PC-9 (cell line): ENCODE results near the gene CALY. TPM values are rescaled to one million over a fixed set of nuclear protein-coding genes. Genes with fewer than 3 reads are reported as not detected.
"Not testable (repeated sequence)": the region's sequence is repeated elsewhere in the genome, so short reads cannot be mapped to it uniquely, and the experiment has no call there.

Source experiments
- BruUV-seq: library from RNA; stranded (reverse); fragments of 400-500 nt; replicated peaks from 2 replicates; lab custom pipeline; 2021; lab: Mats Ljungman, UMichigan
- CTCF ChIA-PET: fragments of 300-600 bp; sonication (Branson Sonifier 250); formaldehyde crosslinking; loops from one replicate; lab custom pipeline; 2022; ENCODE audit warnings: antibody characterized with exemption; lab: Charles Lee
- POLR2A ChIA-PET: fragments of 300-600 bp; sonication (Branson Sonifier 250); formaldehyde crosslinking; loops from one replicate; lab custom pipeline; 2022; ENCODE audit warnings: antibody characterized with exemption; ENCODE audit not compliant: unreplicated experiment; lab: Charles Lee
- DNase-seq, 2 experiments: peaks; one replicate each; pipeline versions ENCODE4 v3.0.0 to v3.0.0-alpha.2; 2015 to 2022; ENCODE audit warnings: mixed read lengths in 1 of 2
- H2AFZ ChIP-seq: fragments of 200-600 bp; sonication (generic); 2 replicates; pipeline ENCODE4 v1.8.1; 2017; ENCODE audit warnings: antibody characterized with exemption
- H3F3A ChIP-seq: fragments of 200-600 bp; sonication (generic); 2 replicates; pipeline ENCODE4 v1.8.1; 2017; ENCODE audit warnings: antibody characterized with exemption, mild to moderate bottlenecking, low read depth; ENCODE audit not compliant: insufficient read depth
- H3K27ac ChIP-seq: fragments of 200-600 bp; sonication (generic); 2 replicates; pipeline ENCODE4 v1.6.1; 2016; ENCODE audit warnings: mixed run types
- H3K27me3 ChIP-seq: fragments of 200-600 bp; sonication (generic); 2 replicates; pipeline ENCODE4 v1.6.1; 2016; ENCODE audit warnings: low read depth, mixed run types; ENCODE audit not compliant: insufficient read depth
- H3K36me3 ChIP-seq: fragments of 200-600 bp; sonication (generic); 2 replicates; pipeline ENCODE4 v1.6.1; 2016; ENCODE audit warnings: low read depth, mixed run types
- H3K4me1 ChIP-seq: fragments of 200-600 bp; sonication (generic); replicated peaks from 2 replicates; pipeline ENCODE4 v1.6.1; 2016; ENCODE audit warnings: mixed run types; ENCODE audit not compliant: insufficient read depth
- H3K4me2 ChIP-seq: fragments of 200-600 bp; sonication (generic); 2 replicates; pipeline ENCODE4 v1.6.1; 2017; ENCODE audit warnings: mixed run types
- H3K4me3 ChIP-seq: fragments of 200-600 bp; sonication (generic); 2 replicates; pipeline ENCODE4 v1.6.1; 2016; ENCODE audit warnings: mixed run types
- H3K79me2 ChIP-seq: fragments of 200-600 bp; sonication (generic); 2 replicates; pipeline ENCODE4 v1.6.1; 2017; ENCODE audit warnings: low read depth, mixed run types
- H3K9me2 ChIP-seq: fragments of 200-600 bp; sonication (generic); 2 replicates; pipeline ENCODE4 v1.8.1; 2017; ENCODE audit warnings: mild to moderate bottlenecking; ENCODE audit not compliant: insufficient read depth
- H3K9me3 ChIP-seq: fragments of 200-600 bp; sonication (generic); 2 replicates; pipeline ENCODE4 v1.8.1; 2016; ENCODE audit warnings: low read depth; ENCODE audit not compliant: insufficient read depth
- H4K20me1 ChIP-seq: fragments of 200-600 bp; sonication (generic); 2 replicates; pipeline ENCODE4 v1.8.1; 2017; ENCODE audit not compliant: insufficient read depth
- CTCF ChIP-seq: fragments of 200-600 bp; sonication (generic); conservative IDR thresholded peaks from 2 replicates; pipeline ENCODE4 v1.6.1; 2017; ENCODE audit warnings: mixed run types, antibody characterized with exemption, mild to moderate bottlenecking, moderate library complexity
- EZH2 ChIP-seq: fragments of 200-600 bp; sonication (generic); IDR thresholded peaks from 2 replicates; pipeline ENCODE4 v1.8.0; 2017; ENCODE audit warnings: antibody characterized with exemption, low read depth
- intact Hi-C: fragments of 100-400 bp; cut with micrococcal nuclease; formaldehyde crosslinking; loops from one replicate; pipeline ENCODE4 v1.10.0; 2022; ENCODE audit not compliant: unreplicated experiment
- total RNA-seq: library from RNA; stranded (reverse); gene quantifications from 2 replicates; pipeline ENCODE4 v1.2.3, GENCODE V29; 2021

Gene CALY
- total RNA-seq, 1 experiment from 2014 or later = not detected

GRCh38 chr10:133370030-133370786 is 33.5 kb upstream of the CALY start:
- Histone ChIP-seq H3K4me3 (no peak overlapping the region), H3K4me2 (no peak overlapping the region), H3K79me2 (peaks cover 8% of the 10 kb centered on the region; the same call in 1 of the 2 replicates), H3F3A (no peaks in the 10 kb centered on the region), H3K36me3 (no peaks in the 10 kb centered on the region), H3K4me1 (no peaks in the 10 kb centered on the region; the same call in 1 of the 2 replicates), H3K27me3 (no peaks in the 10 kb centered on the region), H2AFZ (no peak overlapping the region), H4K20me1 (no peaks in the 10 kb centered on the region), H3K27ac (no peak overlapping the region), H3K9me3 (no peaks in the 10 kb centered on the region), H3K9me2 (no peaks in the 10 kb centered on the region)
- DNase-seq = no peak
- no peak for TF ChIP-seq EZH2
- no peak for TF ChIP-seq CTCF
- ChIA-PET CTCF (no interaction called here), POLR2A (no interaction called here)
- intact Hi-C loops = loop anchor here (10.0 kb wide), 1 partner anchor 155 kb away; the partner anchor contains the start of gene CYP2E1
- no TSS peak for BruUV-seq

- H3K36me3 ChIP-seq = no peaks in the 10 kb centered on the region
- no peaks in the 10 kb centered on the region for H3K9me3 ChIP-seq
- no peaks in the 10 kb centered on the region for H4K20me1 ChIP-seq
- BruUV-seq = no TSS peak
- no peak overlapping the region for H2AFZ ChIP-seq
- H3K4me1 ChIP-seq = no peaks in the 10 kb centered on the region; the same call in 1 of the 2 replicates
- no peaks in the 10 kb centered on the region for H3F3A ChIP-seq
- no peak for DNase-seq
- no peak overlapping the region for H3K4me2 ChIP-seq
- H3K27ac ChIP-seq = no peak overlapping the region
- intact Hi-C loops = no loop called here
- ChIA-PET CTCF (no interaction called here), POLR2A (no interaction called here)
- TF ChIP-seq CTCF = no peak
- TF ChIP-seq EZH2 = no peak
- peaks cover 8% of the 10 kb centered on the region; the same call in 1 of the 2 replicates for H3K79me2 ChIP-seq
- no peaks in the 10 kb centered on the region for H3K27me3 ChIP-seq
- no peaks in the 10 kb centered on the region for H3K9me2 ChIP-seq
- no peak overlapping the region for H3K4me3 ChIP-seq
Observed at GRCh38 chr10:133368153-133368552, 31.5 kb upstream of the CALY start.

- H3K27me3 ChIP-seq, H3K9me3 ChIP-seq, H3K9me2 ChIP-seq, H3F3A ChIP-seq, BruUV-seq, DNase-seq, intact Hi-C loops, H3K27ac ChIP-seq, H4K20me1 ChIP-seq, CTCF ChIA-PET, H3K4me3 ChIP-seq, POLR2A ChIA-PET, H3K79me2 ChIP-seq, H3K4me1 ChIP-seq, H3K4me2 ChIP-seq, H3K36me3 ChIP-seq, H2AFZ ChIP-seq: not testable (repeated sequence)
Observed at GRCh38 chr10:133367461-133367860, 30.8 kb upstream of the CALY start.
